GM21423 (cell line): ENCODE measurements around the gene TOMM40L.
"Not testable (repeated sequence)": the region's sequence is repeated elsewhere in the genome, so short reads cannot be mapped to it uniquely, and the experiment has no call there.

Experiments used
- ATAC-seq: cut with Tn5 transposase; IDR thresholded peaks from one replicate; pipeline ENCODE4 v1.9.1; 2021; ENCODE audit warnings: mild to moderate bottlenecking, moderate library complexity; ENCODE audit not compliant: unreplicated experiment

The TOMM40L gene

GRCh38 chr1:161218301-161219077, 7.4 kb upstream of the TOMM40L start:
- no peak for ATAC-seq

- no peak for ATAC-seq
Measured at GRCh38 chr1:161219078-161219892, 6.6 kb upstream of the TOMM40L start.

- no peak for ATAC-seq
Measured at GRCh38 chr1:161220002-161220401, 5.9 kb upstream of the TOMM40L start.

- ATAC-seq: no peak
Measured at GRCh38 chr1:161222175-161223019, 3.5 kb upstream of the TOMM40L start.

GRCh38 chr1:161223805-161224694, 1.8 kb upstream of the TOMM40L start:
- ATAC-seq: no peak

GRCh38 chr1:161224695-161225087, 1.2 kb upstream of the TOMM40L start:
- not testable (repeated sequence) for ATAC-seq

GRCh38 chr1:161225178-161225533, 704 bp upstream of the TOMM40L start:
- no peak for ATAC-seq

GRCh38 chr1:161226320-161226711, 456 bp downstream of the TOMM40L start:
- no peak for ATAC-seq

GRCh38 chr1:161226759-161227158, 899 bp downstream of the TOMM40L start:
- ATAC-seq: no peak

- ATAC-seq: peak; percentile 39
Measured at GRCh38 chr1:161227196-161227871, 1.5 kb downstream of the TOMM40L start.

GRCh38 chr1:161228032-161228431, 2.2 kb downstream of the TOMM40L start:
- ATAC-seq: no peak

GRCh38 chr1:161229896-161230295, 4.0 kb downstream of the TOMM40L start:
- no peak for ATAC-seq

GRCh38 chr1:161230762-161231161, 4.9 kb downstream of the TOMM40L start:
- no peak for ATAC-seq

GRCh38 chr1:161233102-161233501, 7.2 kb downstream of the TOMM40L start:
- ATAC-seq: no peak

GRCh38 chr1:161235957-161236775, 10.3 kb downstream of the TOMM40L start:
- no peak for ATAC-seq

GRCh38 chr1:161238039-161238473, 12.2 kb downstream of the TOMM40L start, which contains the start of gene NR1I3:
TSS of gene NR1I3 (minus strand) at chr1:161238203. CDS start at chr1:161236565, 1,638 bp downstream.
- ATAC-seq: no peak

- ATAC-seq: no peak
Measured at GRCh38 chr1:161241682-161242081, 15.8 kb downstream of the TOMM40L start.

GRCh38 chr1:161242313-161242712, 16.5 kb downstream of the TOMM40L start:
- ATAC-seq: no peak

GRCh38 chr1:161244888-161245287, 19.0 kb downstream of the TOMM40L start:
- ATAC-seq: no peak
